ENCODE measurements around the gene SLC11A1.

Gene SLC11A1

DNA sequence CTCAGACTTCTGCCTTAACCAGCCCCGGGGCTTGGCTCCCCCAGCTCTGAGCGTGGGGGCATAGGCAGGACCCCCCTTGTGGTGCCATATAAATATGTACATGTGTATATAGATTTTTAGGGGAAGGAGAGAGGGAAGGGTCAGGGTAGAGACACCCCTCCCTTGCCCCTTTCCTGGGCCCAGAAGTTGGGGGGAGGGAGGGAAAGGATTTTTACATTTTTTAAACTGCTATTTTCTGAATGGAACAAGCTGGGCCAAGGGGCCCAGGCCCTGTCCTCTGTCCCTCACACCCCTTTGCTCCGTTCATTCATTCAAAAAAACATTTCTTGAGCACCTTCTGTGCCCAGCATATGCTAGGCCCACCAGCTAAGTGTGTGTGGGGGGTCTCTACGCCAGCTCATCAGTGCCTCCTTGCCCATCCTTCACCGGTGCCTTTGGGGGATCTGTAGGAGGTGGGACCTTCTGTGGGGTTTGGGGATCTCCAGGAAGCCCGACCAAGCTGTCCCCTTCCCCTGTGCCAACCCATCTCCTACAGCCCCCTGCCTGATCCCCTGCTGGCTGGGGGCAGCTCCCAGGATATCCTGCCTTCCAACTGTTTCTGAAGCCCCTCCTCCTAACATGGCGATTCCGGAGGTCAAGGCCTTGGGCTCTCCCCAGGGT, 23.1 kb downstream of the SLC11A1 start:
- DNase-seq (ENCODE audit: low read depth in 2 of 2) = no peak

DNA sequence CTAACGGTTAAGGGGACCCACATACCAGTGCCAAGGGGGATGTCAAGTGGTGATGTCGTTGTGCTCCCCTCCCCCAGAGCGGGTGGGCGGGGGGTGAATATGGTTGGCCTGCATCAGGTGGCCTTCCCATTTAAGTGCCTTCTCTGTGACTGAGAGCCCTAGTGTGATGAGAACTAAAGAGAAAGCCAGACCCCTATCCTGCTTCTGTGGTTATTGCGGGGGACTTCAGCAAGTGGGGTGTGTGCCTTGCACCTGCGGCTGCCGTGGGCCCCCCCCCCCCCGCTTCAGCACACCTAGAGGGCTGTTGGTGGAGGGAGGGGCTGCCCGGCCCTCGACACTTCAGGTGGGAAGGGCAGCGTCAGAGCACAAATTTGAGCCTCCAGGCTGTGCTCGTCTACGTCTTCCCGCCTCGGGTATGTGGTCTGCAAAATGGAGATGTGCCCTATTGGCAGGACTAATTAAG, 23.7 kb downstream of the SLC11A1 start:
- no peak for DNase-seq (ENCODE audit: low read depth in 2 of 2)

- peak; percentile 88 to 90 for DNase-seq (ENCODE audit: low read depth in 2 of 2)
Measured at GRCh38 chr2:218406209-218406948, 24.3 kb downstream of the SLC11A1 start.

DNA sequence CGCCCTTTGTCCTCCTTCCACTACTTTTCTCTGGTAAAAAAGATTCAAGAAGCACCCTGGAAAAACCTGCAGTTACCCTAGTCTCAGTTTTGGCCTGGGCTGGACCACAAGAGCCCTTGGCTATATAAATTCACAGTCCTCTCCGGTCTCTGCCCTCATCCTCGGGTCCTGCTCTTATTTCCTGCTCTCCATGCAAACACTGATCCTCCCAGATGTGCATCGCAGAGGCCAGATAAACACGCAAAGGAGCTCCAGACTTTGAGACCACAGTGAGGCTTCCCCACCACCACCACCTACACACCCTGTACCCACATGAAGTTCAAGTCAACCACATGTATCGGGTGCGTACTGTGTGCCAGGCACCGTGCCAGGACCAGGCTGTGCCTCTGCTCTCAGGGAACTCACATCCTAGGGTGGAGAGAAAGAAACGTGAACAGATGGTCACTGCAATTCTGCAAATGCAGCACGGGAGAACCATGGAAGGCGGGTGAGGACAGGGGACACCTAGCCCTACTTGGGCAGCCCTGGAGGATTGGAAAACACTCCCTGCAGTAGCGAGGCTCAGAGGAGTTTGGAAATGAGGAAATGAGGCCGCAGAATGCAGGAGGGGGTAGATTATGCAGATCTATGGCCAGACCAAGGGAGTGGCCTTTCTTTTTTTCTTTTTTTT, 25.0 kb downstream of the SLC11A1 start:
- peak in 1 of 2 donors; percentile 43 for DNase-seq (ENCODE audit: low read depth in 2 of 2)

GRCh38 chr2:218407717-218408116, 25.6 kb downstream of the SLC11A1 start:
- no peak for DNase-seq (ENCODE audit: low read depth in 2 of 2)

- DNase-seq (ENCODE audit: low read depth in 2 of 2) = no peak
Measured at GRCh38 chr2:218418321-218418716, 36.2 kb downstream of the SLC11A1 start.

DNA sequence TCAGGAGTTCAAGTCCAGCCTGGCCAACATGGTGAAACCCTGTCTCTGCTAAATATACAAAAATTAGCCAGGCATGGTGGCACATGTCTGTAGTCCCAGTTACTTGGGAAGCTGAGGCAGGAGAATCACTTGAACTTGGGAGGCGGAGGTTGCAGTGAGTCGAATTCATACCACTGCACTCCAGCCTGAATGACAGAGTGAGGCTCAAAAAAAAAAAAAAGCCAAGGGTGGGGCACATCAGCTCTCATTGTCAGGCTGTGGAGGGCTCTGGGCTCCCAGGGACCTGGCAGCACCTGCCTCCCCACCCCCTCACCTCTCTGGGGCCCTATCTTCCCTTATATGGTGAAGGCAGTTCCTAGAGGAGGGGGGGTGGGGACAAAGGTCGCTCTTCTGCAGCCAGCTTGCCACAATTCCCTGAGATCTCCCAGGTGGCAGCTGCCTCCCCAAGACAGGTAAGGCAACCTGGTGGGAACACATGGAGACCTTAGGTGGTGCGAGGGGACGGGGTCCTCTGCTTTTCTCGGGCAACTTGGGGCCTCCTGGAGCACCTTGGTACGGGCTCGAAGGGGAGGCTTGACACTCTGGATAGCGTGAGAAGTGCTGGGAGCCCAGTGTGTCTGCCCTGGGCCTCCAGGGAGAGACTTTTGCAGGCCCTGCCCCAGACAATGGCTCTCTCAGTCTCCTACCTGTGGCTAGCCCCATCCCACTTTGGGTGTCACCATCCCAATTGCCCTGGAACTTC, 36.8 kb downstream of the SLC11A1 start, which contains the start of gene VIL1:
TSS of gene VIL1 (plus strand) at position 407 of the 742 bp plus-strand sequence. CDS start 4,656 bp downstream, outside the sequence.
- DNase-seq (ENCODE audit: low read depth in 2 of 2) = no peak

DNA sequence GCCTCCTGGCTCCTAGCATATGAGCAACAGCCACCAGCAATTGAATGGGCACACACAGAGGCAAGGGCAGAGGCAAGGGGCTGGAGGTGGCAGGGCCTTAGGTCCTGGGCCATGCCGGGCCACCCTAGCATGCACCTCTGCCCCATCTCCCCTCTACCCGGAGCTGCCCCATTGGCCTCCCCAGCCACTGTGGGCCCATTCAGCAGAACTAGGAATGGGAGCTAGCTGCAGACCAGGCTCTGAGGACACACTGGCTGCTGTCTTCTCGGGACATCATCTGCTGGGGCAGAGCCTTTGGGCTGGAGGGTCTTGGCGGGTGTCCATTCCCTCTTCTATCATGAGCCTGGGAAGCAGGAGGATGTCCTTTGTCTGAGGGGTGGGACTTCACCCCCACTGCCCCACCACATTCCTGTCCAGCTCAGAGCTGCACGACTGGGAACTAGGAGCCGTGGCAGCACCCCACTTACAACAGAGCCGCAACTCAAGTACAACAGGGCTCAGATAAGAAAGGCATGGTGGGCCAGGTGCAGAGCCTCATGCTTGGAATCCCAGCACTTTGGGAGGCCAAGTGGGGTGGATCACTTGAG, 37.6 kb downstream of the SLC11A1 start:
- no peak for DNase-seq (ENCODE audit: low read depth in 2 of 2)

- DNase-seq (ENCODE audit: low read depth in 2 of 2) = no peak
Measured at GRCh38 chr2:218421027-218421426, 39.0 kb downstream of the SLC11A1 start.

DNA sequence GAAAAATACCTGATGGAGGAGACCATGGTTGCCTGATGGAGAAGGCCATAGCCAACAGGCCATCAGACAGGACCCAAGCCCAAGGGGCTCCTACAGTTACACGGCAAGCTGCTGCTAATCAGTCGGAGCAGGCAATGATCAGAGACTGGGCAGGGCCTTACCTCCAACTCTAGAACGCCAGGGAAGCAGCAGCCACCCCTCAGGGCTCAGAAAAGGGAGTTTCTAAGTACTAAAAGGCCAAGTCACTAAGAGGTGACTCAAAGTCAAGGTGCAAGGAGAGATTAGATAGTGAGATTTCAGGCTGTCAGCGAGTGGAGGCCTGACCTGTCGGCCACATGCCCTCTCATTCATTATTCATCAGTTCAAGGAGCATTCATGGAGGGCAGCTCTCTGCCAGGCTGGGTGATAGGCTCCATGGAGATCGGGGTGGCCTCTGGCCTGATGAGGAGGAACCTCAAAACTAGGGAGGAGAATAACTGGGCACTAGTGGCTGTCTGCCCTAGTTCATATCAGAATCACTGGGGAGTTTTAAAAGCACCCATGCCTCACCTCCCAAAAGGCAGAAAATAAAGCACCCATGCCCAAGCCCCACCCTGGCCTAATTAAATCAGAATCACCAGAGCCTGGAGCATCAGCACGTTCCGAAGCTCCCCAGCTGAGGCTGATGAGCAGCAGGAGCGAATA, 40.5 kb downstream of the SLC11A1 start:
- DNase-seq (ENCODE audit: low read depth in 2 of 2) = no peak

GRCh38 chr2:218423584-218423983, 41.5 kb downstream of the SLC11A1 start:
- DNase-seq (ENCODE audit: low read depth in 2 of 2) = no peak

DNA sequence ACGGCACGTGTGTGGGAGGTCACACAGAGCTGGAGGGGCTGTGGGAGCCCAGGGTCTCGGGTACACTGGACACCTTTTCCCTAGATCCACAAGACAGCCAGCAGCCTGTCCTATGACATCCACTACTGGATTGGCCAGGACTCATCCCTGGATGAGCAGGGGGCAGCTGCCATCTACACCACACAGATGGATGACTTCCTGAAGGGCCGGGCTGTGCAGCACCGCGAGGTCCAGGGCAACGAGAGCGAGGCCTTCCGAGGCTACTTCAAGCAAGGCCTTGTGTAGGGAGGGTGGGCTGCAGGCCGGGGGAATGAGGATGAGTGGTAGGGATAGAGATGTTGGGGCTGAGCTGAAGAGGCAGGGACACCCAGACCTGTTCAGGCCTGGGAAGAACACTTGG, 43.5 kb downstream of the SLC11A1 start:
- no peak for DNase-seq (ENCODE audit: low read depth in 2 of 2)

DNA sequence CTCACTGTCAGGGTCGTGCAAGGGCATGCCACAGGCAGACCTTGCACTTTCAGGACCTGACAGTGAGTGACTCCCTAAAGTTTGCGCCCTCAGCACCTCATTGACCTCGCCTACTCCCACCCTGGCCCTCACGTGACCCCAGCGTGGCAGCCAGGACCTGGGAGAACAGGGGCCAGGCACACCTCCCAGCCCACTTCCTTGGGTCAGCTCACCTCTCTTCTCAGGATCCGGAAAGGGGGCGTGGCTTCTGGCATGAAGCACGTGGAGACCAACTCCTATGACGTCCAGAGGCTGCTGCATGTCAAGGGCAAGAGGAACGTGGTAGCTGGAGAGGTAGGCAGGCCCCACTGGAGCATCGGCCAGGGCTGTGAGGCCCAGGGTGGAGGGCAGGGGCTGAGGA, 45.7 kb downstream of the SLC11A1 start:
- no peak for DNase-seq (ENCODE audit: low read depth in 2 of 2)

DNA sequence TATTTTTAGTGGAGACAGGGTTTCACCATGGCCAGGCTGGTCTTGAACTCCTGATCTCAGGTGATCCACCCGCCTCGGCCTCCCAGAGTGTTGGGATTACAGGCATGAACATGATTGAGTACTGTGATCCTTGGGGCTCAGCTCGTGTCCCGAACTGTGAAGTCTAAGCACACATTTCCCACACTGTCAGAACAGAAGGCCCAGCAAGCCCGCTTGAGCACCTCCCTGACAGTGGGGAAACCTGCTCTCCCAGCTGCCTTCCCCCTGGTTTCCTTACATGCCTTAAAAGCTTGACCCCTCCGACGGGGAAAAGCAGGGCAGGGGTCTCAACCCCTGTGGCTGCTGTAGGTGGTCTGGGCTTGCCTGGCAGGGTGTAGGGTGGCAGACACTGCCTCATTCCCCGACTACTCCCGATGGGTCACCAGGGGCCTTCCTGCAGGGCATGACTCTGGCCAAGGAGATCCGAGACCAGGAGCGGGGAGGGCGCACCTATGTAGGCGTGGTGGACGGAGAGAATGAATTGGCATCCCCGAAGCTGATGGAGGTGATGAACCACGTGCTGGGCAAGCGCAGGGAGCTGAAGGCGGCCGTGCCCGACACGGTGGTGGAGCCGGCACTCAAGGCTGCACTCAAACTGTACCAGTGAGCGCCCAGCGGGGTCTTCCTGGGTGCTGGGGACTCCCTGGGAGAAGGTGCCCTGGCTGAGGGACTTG, 46.9 kb downstream of the SLC11A1 start:
- DNase-seq (ENCODE audit: low read depth in 2 of 2) = no peak

DNA sequence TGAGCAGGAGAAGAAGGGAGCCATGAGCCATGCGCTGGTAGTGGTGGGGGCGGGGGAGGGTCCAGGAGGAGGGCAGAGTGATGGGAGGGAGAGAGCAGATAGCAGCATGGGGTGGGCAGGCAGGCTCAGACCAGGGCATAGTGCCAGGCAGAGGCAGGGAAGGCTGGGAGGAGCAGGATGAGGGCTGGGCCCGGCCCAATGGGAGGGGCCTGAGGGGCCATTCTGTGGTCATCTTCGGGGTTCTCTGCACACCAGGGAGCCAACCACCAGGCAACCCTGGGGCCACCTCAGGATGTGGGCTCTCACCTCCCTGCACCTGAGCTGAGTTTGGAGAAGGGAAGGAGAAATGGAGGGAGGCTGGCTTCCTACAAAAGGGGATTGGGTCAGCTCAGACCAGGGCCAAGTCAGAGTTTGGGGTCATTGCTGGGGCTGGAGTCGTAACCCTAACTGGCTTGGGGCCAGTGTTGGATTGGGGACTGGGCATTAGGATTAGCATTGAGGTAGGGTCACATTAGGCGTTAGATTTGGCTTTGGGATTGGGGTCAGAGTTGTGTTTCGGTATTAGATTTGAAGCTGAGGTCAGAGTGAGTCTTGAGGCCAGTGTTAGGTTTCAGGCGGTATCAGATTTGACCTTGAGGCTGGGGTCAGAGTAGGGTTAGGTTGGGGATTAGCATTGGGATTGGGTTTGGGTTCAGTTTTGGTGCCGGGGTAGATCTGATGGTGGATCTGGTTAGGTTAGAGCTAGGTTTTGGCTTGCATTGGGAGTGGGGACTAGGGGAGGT, 48.0 kb downstream of the SLC11A1 start:
- DNase-seq (ENCODE audit: low read depth in 2 of 2) = no peak

- no peak for DNase-seq (ENCODE audit: low read depth in 2 of 2)
Measured at GRCh38 chr2:218430721-218431120, 48.6 kb downstream of the SLC11A1 start.

DNA sequence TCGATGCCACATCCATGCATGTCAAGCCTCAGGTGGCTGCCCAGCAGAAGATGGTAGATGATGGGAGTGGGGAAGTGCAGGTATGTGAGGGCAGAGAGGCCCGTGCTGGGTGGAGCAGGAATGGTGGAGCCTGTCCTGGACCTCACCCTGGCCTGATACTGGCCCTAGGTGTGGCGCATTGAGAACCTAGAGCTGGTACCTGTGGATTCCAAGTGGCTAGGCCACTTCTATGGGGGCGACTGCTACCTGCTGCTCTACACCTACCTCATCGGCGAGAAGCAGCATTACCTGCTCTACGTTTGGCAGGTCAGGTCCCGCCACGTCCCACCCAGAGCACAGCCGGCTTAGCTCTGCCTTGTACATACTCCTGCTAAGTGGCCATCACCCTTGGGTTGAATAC, 49.8 kb downstream of the SLC11A1 start:
- no peak for DNase-seq (ENCODE audit: low read depth in 2 of 2)

DNA sequence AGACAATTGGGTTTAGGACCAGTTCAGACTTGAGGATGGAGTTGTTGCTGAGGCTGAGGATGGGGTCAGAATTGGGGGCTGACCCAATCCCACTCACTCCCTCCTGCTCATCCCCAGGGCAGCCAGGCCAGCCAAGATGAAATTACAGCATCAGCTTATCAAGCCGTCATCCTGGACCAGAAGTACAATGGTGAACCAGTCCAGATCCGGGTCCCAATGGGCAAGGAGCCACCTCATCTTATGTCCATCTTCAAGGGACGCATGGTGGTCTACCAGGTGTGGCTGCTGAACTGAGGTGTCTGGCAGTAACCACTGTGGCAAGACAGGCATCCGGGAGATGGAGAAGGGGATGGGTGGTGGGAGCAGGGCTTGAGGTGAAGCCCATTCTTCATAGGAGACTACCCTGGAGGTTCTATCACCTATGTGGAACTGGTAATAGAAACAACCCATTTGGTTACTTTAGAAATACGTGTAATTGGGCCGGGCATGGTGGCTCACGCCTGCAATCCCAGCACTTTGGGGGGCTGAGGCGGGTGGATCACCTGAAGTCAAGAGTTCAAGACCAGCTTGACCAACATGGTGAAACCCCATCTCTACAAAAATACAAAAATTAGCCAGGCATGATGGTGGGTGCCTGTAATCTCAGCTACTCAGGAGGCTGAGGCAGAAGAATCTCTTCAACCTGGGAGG, 50.7 kb downstream of the SLC11A1 start:
- DNase-seq (ENCODE audit: low read depth in 2 of 2) = no peak

DNA sequence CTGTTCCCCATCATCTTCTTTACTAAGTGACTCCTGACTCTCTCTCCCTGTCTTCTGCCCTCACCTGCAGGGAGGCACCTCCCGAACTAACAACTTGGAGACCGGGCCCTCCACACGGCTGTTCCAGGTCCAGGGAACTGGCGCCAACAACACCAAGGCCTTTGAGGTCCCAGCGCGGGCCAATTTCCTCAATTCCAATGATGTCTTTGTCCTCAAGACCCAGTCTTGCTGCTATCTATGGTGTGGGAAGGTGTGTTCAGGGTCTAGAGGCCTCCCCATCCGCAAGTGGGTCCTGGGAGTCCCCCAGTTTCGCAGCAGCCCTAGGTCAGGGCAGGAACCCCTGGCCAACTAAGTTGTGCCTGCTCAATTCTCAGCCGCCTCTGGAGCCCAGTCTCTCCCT, 52.4 kb downstream of the SLC11A1 start:
- no peak for DNase-seq (ENCODE audit: low read depth in 2 of 2)

Measured in stimulated activated CD8-positive, alpha-beta memory T cell treated with anti-CD3 and anti-CD28 coated beads, Interleukin-2, amount 100 ng/mL, for 1 hour (primary cell).